HG03378 (cell line): Measurements from ENCODE around the gene TOR4A.
"Not testable (repeated sequence)": the region's sequence is repeated elsewhere in the genome, so short reads cannot be mapped to it uniquely, and the experiment has no call there.

Source experiments
- ATAC-seq: cut with Tn5 transposase; IDR thresholded peaks from one replicate; pipeline ENCODE4 v1.9.1; 2021; ENCODE audit warnings: mild to moderate bottlenecking, moderate library complexity; ENCODE audit not compliant: unreplicated experiment

TOR4A gene

DNA sequence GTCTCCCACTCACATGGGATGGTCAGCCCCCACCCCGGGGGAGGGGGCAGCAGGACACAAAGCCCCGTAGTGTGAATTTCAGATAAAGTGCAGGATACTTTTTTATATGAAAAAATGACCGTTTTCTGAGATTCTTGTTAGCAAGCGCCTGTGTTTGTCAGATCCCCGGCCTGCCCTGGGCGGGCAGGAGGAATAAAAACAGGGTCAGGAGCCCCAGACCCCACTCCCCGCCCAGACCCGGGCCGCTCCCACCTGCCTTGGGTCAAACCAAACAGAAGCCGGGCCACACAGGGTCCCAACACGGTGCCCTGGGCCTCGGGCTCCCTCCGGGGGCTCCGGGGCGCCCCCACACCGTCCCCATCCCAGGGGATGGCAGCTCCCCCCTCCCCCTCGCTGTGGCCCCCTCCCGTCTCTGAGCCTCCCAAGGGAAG lies 38.1 kb downstream of the TOR4A start:
- no peak for ATAC-seq

DNA sequence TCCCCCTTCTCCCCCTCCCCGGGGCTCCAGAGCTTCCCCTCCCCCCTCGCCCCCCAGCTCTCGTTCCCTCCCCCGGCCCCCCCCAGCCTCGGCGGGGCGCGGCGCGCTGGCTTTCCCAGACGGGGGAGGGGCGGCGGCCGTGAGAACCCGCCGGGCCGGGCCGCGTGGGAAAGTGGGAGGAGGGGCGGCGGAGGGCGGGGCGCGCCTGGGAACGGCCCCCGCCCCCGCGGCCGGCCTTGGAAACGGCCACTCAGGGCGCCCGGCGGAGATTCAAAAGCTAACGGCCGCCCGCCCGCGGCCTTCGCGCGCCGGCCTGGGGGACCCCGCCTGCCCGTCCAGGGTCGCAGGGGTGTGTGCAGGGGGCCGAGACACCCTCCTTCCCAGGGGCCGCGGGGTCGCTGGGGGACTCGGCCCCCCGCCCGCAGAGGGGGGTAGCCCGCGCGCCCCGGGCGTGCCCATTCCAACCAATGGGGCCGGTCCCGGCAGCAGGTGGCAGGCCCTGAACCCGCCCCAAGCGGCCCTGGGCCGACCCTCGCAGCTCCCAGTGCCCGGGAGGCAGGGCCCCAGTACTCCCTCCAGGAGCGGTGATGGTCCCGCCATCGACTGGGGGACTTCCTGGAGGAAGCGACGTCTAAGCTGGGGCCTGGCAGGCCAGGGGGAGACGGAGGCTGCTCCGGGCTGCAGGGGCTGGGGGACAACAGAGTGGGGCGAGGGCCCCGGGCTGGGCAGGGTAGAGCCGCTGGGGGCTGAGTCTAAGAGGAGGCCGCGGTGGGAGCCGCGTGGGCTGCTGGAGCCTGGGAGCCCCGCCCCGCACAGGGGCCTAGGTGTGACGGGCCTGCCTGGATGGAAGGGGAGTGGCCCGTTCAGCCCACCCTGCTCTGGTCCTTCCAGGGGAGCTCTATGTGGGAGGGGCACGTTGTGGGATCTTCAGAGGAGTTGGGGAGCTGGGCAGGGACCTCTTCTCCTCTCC lies 38.8 kb downstream of the TOR4A start:
- no peak for ATAC-seq

DNA sequence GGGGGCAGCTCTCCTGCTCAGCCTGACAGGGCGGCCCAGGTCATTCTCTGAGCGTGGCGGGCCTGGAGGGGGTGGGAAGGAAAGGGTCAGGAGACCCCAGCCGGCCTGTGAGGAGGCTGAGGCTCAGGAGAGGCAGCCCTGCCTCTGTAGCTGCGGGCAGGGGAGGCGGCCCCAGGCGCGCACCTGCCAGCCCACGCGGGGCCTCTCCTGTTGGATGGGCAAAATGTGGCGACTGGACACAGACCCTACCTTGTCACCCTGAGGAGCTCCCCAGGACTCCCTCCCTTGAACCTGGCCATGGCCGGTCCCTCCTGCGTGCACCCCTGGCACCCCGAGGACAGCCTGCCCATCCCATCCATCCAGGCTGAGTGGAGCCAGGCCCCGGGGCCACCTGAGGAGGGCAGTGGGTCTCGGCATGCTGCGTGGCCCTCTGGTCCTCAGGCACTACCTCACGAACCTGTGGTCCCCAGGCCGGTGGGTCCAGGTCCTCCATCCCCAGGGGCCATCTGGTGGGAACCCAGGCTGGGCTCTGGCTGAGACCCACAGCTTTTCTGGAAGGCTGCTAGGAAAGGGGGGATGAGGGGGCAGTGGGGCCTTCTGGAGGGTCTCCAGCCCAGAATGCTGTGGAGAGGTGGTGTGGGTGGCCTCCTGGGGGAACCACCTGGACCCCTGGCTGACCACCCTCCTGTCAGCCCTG lies 39.6 kb downstream of the TOR4A start:
- no peak for ATAC-seq

DNA sequence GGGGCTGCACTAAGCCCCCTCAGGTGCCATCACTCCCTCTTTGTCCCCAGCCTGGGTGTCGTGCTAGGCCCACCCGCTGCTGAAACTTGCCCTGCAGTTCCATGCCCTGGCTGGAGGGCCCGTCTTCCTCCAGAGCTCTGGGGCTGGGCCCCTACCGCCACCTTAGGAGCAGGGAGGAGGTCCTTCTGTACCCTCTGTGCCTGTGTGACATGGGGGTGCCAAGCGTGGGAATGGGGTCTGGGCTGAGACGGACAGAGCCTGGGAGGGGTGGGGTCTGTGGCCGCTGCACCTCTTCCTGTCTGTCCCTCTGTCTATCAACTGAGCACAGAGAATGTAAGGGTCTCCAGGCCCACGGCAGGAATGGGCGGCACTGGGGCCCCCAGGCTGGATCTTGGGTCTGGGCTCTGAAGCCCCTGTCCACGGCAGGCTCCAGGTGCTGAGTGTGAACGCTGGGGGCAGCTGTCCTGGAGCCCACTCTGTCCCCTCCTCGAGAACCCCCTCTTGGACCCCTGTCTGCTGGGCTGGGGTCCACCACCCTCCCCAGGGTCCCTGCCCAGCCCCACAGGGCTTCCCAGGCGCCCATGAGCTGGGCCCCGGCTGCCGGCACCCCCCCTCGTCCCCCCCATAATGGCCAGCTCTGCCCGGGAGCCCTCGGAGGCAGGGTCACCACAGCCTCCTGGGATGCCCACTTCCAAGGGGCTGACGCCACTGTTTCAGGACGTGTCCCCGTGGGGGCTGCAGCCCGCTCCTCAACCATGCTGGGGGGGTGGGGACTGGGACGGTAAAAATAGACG lies 40.4 kb downstream of the TOR4A start:
- no peak for ATAC-seq

DNA sequence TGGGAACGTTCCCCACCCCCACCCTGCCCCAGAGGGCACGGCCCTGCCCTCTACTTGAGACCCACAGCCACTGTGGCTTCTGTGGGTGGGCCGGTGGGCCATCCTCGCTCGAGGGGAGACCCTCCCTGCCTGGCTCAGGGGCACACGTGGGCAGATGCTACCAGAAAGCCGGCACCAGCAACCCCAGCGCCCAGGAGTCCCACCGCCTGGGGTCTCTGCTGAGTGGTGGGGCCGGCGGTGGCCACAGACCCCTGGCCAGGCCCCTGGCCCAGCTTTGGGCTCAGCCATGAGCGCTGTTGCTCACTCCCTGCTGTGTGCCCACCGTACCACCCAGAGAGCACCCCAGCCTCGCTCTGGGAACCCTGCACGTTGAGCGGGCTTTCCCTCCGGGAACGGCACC lies 41.1 kb downstream of the TOR4A start:
- no peak for ATAC-seq

DNA sequence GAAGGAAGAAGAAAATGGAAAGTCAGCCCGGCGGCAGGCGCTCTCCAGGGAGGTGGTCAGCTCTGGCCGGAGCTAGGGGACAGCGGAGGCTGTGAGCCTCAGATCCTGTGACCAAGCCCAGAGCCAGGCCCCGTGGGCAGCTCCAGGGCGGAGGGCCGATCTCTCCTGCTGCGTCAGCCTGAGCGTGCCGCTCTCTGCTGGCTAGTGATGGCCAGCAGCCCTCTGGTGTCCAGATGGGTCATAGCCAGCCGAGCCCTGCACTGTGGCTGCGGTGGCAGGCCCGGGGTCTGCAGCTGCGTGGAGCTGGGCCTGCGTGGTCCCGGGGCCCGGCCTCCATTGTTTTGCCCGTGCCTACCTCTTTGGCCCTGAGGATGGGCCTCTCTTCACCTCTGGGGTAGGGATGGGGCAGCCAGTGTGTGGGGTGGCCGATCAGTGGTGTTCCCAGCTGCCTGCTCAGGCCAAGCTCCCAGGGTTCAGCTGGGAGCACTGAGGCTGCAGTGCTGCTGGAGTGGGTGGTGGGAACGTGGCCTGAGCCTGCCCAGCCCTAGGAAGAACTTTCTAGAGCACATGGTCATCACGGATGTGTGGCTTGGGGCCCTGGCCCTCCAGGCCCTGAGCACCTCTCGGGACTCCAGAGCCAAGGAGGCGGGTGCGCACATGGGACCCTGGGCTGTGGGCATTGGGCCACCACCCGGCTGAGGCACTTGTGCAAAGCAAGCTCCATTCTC lies 41.6 kb downstream of the TOR4A start:
- ATAC-seq, result no peak

DNA sequence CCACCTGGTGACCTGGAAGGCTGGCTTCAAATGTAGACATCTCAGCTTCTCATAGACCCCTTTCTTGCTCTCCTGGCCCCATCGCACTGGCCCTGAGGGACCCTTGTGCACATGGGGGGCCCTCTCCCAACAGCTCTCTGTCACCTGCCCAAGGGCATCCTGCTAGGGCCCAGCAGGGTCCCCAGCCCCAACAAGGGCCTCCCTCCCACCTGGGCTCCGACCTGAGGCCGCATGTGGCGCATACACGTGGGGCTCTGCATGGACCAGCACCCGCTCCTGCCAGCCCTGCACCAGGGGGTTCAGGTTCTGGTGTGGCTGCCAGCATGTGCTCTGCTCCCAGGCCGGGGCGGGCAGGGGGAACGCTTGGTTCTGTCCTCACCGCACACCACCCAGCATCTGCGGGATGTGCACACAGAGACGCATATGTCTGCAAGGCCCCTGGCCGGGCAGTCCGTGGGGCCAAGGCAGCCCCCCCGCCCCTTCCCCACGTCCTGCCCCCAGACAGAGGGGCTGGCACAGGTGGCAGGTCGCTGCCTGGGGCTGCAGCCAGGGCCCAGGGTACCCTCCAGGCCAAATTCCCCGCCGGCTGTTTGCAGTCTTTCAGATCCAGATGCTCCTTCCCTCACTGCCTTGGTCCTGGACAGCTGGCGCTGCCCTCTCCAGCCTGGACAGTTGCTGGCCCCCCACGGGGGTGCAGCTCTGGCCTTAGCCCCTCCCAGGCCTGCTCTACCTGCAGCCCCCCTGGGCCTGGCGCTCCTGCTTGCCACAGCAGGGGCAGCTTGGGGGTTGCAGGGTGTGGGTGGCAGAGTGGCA lies 42.4 kb downstream of the TOR4A start:
- ATAC-seq, result no peak

DNA sequence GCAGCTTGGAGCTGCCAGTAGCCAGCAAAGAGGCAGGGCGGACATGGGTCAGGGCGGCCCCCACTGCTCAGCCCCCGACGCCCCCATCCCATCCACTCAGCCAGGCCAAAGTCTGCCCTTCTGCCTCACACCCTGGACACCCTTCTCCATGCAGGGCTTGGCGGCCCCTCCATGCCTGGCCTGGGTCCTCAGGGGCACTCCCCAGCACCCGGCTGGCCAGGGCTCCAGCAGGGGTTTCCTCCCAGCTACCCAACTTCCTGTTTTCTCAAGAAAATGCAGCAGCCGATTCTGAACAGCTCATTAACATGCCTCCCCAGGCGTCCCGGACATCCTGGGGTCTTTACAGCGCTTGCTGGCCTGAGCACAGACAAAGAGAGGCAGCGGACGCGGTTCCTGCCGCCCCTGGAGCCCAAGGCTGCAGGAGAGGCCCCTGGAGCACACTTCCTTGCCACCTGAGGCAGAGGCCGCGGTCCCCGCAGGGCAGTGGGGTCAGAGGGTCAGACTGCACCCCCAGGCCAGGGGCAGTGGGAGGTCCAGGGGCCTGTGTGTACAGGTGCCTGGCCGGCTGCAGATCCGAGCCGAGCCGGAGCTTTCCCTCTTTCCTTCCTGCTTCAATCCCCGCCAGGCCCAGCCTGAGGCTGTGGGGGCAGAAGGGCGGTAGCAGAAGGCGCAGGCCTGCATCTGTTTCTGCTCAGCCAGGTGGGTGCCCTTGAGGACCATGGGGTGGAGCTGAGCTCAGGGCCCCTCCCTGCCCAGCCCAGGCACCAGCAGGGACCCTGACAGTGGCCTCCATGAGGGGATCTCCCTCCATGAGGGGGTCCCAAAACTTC lies 43.2 kb downstream of the TOR4A start:
- no peak for ATAC-seq

DNA sequence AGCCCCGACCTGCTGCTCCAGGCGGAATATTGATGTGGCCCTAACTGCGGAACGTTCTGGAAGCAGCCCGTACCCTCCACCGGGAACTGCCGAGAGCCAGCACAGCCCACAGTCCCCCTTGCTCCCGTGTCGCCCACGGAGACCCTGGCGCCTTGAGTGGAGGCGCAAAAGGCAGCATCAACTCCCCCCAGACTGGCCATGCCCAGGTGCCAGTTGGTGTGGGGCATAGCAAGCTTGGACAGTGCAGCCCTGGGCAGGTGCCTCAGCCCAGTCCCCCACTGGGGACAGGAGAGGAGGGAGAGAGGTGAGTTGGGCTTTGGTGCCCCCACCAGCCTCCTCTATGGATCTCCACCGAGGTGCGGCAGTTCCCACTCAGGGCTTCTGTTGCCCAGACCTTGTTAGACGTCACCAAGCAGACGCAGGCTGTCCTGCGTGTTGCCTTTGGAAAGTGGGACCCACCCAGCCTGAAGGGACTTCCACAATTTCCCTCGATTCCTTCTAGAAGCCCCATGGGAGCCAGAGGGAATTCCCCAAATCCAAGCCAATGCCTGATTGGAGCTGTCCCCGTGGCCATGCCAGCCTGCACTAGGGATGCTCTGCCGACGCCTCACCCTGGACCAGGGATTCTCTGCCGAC lies 44.3 kb downstream of the TOR4A start:
- no peak for ATAC-seq

DNA sequence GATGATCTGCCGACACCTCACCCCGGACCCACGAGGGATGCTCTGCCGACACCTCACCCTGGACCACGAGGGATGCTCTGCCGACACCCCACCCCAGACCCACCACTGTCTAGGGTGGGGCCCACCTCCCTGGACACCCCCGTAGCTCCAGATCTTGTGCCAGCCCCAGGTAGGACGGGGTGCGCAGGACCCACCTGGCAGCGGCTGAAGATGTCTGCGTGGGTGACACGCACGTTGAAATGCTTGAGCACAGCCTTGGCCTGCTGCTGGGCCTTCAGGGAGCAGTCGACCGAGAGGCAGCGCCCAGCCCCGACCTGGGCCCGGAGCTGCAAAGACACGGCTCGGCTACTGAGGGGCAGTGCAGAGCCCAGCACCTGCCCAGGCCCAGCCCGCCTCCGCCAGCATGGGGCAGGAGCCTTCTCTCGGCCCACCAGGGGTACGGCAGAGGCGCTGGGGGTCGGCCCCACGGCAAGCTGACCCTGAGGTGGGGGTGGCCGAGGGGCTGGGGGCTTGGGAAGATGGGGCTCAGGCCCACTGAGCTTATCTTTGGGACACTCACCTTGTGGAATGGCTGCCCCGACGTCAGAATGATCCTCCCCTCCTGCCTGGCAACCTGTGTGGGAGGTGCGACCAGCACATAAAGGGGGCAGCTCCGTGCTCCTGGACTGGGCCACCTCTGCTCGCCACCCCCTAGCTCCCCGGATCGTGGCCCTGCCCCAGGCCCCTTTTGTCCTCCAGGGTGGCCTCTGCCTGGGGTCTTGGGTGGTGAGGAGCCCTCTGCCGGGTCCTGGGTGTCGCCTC lies 46.2 kb downstream of the TOR4A start:
- no peak for ATAC-seq

DNA sequence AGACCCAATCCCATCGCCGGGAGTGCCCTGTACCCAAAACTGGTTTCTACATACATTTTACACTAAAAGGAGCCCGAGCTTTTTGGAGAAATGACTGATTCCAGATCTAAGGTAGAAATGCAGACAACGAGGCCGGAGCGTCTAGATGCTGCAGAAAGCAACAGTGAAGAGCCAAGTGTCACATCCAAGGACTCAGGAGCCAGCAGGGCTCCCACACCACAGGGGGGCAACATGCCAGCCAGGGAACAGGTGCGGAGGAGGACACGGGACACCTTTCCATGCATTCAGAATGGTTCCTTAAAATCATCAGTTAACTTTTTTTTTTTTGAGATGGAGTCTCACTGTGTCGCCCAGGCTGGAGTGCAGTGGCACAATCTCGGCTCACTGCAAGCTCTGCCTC lies 47.6 kb downstream of the TOR4A start:
- no peak for ATAC-seq

DNA sequence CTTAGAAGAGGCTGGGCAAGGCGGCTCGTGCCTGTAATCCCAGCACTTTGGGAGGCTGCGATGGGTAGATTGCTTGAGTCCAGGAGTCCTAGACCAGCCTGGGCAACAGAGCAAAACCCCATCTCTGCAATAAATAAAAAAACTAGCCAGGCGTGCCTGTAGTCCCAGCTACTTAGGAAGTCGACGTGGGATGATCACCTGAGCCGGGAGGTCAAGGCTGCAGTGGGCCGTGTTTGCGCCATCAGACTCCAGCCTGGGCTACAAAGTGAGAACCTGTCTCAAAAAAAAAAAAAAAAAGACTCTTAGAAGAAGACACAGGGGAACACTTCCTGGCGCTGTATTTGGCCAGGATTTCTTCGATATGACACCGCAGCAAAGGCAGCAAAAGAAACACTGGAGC lies 48.3 kb downstream of the TOR4A start:
- no peak for ATAC-seq

DNA sequence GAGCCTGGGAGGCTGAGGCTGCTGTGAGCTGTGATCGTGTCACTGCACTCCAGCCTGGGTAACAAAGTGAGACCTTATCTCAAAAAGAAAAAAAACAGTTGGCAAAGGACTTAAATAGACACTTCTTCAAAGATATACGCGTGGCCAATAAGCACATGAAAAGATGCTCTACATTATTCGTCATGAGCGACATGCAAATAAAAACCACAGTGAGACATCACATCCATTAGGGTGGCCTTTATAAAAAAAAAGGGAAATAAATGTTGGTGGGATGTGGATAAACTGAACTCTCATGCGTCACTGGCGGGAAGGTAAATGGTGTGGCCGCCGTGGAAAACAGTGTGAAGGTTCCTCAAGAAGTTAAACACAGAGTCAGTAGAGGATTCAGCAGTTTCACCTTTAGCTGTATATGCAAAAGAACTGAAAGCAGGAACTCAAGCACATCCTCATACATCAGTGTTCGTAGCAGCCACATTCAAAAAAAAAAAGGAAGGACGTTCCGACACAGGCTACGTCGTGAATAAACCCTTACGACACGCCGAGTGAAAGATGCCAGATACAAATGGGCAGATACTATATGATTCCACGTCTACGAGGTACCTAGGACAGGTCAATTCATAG lies 49.0 kb downstream of the TOR4A start:
- ATAC-seq, result no peak

DNA sequence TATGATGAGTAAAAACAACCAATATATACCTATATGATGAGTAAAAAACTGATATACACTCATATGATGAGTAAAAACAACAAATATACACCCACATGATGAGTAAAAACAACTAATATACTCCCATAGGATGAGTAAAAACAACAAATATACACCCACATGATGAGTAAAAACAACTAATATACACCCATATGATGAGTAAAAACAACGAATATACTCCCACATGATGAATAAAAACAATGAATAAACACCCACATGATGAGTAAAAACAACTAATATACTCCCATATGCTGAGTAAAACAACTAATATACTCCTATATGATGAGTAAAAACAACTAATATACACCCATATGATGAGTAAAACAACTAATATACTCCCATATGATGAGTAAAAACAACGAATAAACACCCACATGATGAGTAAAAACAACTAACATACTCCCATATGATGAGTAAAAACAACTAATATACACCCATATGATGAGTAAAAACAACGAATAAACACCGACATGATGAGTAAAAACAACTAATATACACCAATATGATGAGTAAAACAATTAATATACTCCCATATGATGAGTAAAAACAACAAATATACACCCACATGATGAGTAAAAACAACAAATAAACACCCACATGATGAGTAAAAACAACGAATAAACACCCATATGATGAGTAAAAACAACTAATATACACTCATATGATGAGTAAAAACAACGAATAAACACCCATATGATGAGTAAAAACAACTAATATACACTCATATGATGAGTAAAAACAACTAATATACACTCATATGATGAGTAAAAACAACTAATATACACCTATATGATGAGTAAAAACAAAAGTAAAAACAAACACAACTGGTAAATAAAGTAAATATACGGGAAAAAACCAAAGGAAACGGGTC lies 50.4 kb downstream of the TOR4A start:
- not testable (repeated sequence) for ATAC-seq

DNA sequence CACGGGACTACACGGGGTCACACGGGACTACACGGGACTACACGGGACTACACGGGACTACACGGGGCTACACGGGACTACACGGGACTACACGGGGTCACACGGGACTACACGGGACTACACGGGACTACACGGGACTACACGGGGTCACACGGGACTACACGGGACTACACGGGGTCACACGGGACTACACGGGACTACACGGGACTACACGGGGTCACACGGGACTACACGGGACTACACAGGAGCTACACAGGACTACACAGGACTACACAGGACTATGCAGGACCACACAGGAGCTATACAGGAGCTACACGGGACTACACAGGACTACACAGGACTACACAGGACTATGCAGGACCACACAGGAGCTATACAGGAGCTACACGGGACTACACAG lies 52.1 kb downstream of the TOR4A start:
- ATAC-seq, result not testable (repeated sequence)

DNA sequence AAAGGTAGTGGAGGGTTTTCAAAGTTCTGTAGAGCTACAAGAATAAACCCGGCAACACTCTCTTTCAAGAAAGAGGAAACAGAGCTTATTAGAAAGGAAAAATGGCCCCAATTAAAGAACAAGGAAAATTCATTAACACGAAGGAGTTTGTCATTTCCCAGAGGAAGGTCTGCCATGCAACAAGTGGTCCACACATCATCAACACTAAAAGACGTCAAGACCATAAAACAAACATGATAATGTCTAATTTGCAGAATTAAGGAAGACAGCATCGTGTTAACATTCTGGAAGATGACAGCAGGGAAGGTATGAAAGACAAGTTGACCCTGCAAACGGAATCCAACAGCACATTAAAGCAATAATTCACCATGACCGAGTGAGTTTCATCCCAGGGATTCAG lies 53.2 kb downstream of the TOR4A start:
- ATAC-seq, result no peak
